Activated CD8-positive, alpha-beta memory T cell treated with anti-CD3 and anti-CD28 coated beads, Interleukin-2, amount 50 U/mL, for 4 hours (primary cell): Measurements from ENCODE around the gene FAM118A.
"Not testable (repeated sequence)": the region's sequence is repeated elsewhere in the genome, so short reads cannot be mapped to it uniquely, and the experiment has no call there.

Source experiments
- DNase-seq: peaks from one replicate; pipeline ENCODE4 v3.0.0-alpha.2; 2020

FAM118A gene

DNA sequence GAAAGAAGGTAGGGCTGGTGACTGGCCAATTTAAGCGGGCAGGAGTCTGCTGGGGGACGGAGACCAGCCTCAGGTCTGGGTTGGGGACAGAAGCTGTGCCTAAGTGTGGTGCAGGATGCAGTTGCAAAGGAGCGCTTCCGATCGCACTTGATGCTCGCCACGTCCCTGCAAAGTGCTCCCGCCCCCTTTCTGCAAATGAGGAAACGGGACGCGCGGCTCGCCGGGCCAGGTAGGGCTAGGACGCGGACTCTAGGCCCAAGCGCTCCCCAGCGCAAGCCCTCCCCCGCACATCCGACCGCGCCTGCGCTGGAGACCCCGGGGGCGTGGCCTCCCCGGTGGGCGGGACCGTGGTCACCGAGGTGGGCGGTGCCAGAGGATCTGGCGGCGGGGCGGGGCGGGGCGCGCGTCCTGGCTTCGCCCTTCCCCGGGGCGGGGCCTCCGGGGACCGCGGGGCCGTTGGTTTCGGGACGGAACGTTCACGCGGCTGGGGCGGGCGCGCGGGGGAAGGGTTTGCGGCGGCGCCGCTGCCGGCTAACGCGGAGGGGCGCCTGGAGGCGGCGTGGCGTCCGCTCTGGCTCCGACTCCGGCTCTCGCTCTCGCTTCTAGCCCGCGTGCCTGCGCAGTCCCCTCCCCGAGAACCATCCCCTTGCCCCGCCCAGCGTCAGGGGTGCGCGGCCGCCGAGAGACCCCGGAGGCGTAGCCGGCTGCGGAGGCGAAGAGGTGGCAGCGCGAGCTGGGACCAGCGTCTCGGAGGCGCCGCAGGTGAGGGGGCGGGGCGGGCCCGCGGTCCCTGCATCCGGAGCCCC is at the start of gene FAM118A:
FAM118A (plus strand) TSS at position 513 of the 806 bp plus-strand sequence. CDS start 12,446 bp downstream, outside the sequence.
- peak; percentile 98 for DNase-seq

- not testable (repeated sequence) for DNase-seq
These were observed 49.4 kb upstream of the FAM118A start for GRCh38 chr22:45260395-45260759.

DNA sequence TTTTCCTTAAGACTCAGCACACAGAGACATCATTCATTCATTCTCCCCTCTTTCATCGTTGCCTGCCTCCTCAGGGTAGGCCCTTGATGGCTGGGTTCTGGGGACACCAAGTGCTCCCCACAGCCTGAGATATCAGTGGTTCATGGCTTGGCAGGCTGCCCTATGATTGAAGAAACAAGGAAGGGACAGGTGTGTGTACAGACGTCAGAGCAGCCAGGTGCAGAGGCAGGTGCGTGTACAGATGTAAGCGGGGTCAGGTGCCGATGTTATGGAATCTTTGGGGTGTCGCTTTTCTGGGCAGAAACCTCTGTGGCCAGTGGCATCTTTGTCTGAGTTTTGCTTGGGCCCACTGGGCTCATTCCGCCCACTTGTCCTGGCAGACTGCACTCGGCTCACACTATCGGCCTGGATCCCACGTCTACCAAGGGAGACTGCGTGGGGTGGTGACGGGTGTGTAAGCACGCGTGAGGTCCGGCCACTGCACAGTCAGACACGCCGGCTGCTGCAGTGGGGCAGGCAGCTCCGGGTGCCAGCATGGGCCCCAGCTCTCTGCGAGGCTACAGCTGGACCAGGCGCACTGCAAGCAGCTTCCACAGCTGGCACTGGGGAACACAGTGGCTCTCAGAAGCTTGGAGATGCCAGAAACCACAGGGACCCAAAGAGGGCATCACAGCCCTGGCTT is 48.2 kb upstream of the FAM118A start:
- no peak for DNase-seq

- no peak for DNase-seq
These were observed 47.4 kb upstream of the FAM118A start for GRCh38 chr22:45262195-45262930.

- DNase-seq, result no peak
These were observed 46.7 kb upstream of the FAM118A start for GRCh38 chr22:45262931-45263462.

DNA sequence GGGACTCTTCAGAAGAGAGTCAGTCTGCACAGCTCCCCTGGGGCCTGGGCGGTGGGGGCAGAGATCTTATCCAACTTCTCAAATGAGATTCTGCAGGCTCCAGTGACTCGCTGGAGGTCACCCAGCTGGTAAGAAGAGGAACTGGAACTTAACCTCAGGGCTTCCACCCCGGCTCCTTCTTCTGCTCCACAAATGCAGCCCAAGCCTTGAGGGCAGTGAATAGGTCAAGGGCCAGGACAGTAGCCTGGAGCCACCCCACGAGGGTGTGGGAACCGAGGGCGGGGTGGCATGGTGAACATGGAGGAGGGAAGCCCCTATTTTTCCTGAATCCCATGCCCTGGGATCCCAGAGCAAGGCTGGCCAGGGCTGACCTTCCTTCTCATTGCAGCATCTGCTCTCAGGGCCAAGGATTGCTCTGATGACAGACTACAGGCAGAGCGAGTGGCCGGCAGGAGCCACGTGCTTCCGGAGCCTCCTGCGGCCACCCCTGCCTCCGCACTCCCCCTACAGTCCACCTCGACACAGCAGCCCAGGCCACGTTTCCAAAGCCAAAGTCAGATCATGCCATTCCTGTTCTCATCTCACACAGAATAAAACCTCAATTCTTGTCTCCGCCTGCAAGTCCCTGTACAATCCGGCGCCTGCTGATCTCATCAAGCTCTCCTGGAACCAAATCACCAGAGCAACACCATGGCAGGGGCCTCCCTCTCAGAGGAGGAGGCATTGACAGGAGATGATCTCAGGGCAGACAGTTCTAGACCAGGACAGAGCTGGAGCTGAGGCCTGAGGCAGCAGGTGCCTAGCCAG is 46.1 kb upstream of the FAM118A start:
- no peak for DNase-seq

DNA sequence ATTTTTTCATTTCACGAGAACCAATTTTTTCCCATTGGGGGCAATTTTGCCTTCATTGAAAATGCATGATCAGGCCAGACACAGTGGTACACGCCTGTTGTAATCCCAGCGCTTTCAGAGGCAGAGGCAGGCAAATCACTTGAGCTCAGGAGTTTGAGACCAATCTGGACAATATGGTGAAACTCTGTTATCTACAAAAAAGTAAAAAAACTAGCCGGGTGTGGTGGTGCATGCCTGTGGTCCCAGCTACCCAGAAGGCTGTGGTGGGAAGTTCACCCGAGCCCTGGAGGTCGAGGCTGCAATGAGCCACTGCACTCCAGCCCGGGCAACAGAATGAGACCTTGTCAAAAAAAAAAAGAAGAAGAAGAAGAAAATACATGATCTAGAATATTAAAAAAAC is 44.2 kb upstream of the FAM118A start:
- DNase-seq, result no peak

GRCh38 chr22:45268167-45268957 is 41.4 kb upstream of the FAM118A start:
- no peak for DNase-seq

GRCh38 chr22:45268958-45269844 is 40.5 kb upstream of the FAM118A start:
- DNase-seq, result peak; percentile 90

DNA sequence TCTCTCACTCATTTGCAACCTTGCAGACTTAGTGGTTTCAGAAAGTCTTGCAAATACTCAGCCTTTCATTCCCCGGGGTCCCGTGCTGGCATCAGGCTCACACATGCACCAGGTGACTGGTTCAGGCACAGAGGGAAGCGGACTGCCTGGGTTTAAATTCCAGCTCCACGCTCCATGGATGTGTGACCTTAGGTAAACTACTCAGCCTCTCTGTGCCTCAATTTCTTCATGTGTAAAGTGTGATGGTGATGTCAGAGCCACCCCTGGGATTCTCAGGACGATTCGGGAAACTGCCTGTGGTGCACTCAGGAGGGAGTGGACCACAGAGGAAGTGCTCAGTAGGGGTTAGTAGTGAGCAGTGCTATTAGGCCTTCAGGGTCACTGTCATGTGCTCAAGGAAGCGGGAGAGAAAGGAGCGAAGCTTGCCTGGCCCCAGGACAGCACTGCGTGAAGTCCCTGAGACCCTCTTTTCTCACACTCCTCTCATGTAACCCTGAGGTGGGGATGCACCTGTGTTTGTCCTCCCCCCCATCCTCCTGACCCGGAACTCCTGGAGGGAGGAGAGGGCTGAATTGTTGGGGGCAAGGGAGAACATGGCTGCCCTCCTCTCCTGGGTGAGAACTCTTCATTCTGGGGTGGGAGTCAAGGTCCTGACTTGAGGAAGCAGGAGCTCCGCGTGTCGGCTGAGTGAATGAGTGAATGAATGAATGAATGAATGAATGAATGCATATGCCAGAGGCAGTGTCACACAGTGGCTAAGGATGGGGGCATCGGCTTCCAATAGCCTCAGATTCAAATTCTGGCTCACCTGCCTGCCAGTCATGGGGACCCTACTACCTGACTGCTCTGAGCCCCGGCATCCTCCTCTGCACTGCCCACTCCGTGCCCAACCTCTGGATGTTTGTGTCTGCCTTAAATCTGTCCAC is 39.4 kb upstream of the FAM118A start:
- no peak for DNase-seq

DNA sequence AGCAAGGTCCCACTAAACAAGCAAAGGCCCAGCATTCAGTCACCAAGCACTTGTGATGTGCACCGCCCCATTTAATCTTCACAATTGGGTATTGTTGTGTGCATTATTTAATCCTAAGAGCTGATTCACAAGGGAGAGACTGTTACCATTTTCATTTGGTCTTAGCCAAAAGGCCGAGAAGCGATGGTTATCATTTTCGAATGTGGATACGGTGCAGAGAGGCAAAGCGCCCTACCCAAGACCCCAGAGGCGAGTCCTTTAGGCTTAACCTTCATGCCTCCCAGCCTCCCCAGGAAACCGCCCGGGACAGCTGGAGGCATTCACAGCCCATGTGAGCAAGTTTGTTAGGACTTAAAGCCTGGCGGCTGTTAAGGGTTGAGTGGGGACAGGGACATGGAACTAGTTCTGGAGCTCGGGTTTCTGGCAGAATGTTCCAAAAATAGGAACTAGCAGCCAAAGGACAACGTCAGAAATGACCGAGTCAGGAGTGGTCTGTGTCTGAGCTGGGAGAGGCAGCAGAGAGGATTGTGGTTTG is 38.0 kb upstream of the FAM118A start:
- DNase-seq, result no peak

DNA sequence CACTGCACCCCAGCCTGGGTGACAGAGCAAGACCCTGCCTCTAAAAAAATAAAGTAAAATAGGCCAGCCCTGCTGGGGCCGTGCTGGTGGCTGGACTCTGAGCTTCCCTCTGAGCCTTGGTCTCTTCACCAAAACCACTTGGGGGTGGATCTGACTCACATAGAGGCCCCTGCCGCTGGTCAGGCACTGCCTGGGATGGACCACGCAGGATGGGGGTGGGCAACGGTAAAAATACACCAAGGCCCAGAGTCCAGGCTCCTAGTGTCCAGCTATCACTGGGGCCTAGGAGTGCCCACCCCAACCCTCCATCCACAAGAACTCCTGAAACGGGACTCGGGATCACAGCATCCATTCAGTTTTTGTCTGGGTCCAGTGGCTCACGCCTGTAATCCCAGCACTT is 37.2 kb upstream of the FAM118A start:
- no peak for DNase-seq

DNA sequence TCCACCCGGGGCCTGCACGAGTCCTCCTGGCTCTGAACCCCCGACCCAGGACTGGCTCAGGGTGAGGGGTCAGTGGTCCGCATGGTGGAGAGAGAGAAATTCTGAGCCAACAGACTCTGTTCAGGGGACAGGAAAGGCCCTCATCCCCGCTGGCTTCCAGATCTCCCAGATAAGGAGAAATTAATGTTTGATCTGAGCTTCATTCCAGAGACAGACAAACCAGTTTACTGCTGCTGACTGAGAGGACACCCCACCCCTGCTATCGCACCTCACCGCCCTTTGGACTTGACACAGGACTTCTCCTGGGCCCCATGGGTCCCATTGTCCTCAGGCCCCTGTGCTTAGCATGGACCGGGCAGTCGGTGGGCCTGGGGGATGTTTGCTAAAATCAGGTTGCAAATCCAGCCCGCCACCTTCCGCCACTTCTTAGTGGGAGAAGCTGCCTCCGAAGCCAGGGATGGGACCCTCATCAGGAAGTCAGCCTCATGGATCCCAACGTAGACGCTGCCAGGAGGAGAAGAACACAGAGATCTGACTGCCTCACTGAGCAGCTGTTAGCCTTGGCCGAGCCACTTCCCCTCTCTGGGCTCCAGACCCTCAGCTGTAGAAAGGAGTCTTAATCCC is 36.2 kb upstream of the FAM118A start:
- no peak for DNase-seq

- DNase-seq, result no peak
These were observed 33.1 kb upstream of the FAM118A start for GRCh38 chr22:45276507-45277105.

DNA sequence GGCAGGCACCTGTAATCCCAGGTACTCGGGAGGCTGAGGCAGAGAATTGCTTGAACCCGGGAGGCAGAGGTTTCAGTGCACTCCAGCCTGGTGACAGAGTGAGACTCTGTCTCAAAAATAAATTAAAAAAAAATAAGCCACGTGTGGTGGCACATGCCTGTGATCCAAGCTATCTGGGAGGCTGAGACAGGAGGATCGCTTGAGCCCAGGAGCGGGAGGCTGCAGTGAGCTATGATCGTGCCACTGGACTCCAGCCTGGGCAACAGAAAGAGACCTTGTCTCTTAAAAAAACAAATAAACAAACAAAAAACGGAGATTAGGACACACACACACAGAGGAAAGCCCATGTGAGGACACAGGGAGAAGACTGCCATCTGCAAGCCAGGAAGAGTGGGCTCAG is 32.0 kb upstream of the FAM118A start:
- DNase-seq, result not testable (repeated sequence)

DNA sequence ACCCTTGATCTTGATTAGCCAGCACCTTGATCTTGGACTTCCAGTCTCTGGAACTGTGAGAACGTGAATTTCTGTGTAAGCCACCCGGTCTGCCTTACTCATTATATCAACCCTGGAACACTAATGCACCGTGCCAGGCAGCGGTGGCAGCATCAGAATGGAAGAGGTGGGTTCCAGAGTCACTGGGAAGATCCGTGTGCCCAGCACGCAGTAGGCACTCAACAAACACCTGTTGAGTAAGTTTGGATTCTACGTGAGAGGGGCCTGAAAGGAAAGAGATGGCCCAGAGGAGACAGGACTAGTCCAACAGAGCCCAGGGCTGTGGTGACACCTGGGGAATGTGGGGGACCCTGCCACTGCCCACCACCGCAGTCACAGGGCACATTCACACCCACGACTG is 31.6 kb upstream of the FAM118A start:
- DNase-seq, result no peak

DNA sequence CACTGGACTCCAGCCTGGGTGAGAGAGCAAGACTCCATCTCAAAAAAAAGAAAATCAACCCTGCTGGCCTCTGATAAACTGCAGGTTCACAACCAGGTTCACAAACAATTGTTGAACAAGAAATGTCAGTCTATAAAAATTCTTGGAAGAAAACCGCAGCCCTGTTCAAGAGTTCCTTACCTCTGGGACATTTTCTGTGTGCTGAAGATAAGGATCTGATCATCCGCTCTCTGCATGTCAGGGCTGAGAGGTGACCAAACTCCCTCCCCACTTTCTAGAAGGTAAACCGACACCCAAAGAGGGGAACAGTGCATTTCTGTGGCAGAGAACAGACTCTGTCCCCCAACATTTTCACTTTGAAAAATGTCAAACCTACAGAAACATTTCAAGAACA is 29.1 kb upstream of the FAM118A start:
- DNase-seq, result no peak

DNA sequence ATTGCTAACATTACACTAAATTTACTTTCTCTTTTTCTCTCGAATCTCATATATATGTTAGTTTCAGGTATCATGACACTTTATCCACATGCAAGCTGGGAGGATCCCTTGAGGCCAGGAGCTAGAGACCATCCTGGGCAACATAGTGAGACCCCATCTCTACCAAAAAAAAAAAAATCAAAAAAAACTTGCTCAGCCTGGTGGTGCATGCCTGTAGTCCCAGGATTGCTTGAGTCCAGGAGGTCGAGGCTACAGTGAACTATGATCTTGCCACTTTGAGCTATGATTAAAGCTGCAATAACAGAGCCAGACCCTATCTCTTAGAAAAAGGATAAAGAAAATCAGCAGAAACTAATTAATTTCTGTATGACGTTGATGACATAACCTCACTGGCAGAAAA is 28.7 kb upstream of the FAM118A start:
- DNase-seq, result no peak
